ENCODE results near the gene CACNA1C.

CACNA1C gene

GRCh38 chr12:2666846-2667245, 614.1 kb downstream of the CACNA1C start:
- Histone ChIP-seq H3K4me1 (ENCODE audit: control insufficient read depth, insufficient read depth, low read length, unreplicated experiment) (no peaks in the 10 kb centered on the region), H3K79me2 (ENCODE audit: control insufficient read depth, insufficient read depth, low read length, unreplicated experiment) (no peaks in the 10 kb centered on the region), H3K4me3 (ENCODE audit: low read depth, low read length) (no peak overlapping the region), H3K36me3 (ENCODE audit: insufficient read depth, low read length) (no peaks in the 10 kb centered on the region), H2AFZ (ENCODE audit: low read length, unreplicated experiment) (no peak overlapping the region), H3K27ac (ENCODE audit: low read depth, low read length) (no peak overlapping the region), H3K27me3 (ENCODE audit: insufficient read depth, low read length) (no peaks in the 10 kb centered on the region)

GRCh38 chr12:2667716-2668440, 615.1 kb downstream of the CACNA1C start:
- Histone ChIP-seq H3K4me1 (ENCODE audit: control insufficient read depth, insufficient read depth, low read length, unreplicated experiment) (no peaks in the 10 kb centered on the region), H3K4me3 (ENCODE audit: low read depth, low read length) (no peak overlapping the region), H3K36me3 (ENCODE audit: insufficient read depth, low read length) (no peaks in the 10 kb centered on the region), H3K27me3 (ENCODE audit: insufficient read depth, low read length) (no peaks in the 10 kb centered on the region), H3K79me2 (ENCODE audit: control insufficient read depth, insufficient read depth, low read length, unreplicated experiment) (no peaks in the 10 kb centered on the region), H2AFZ (ENCODE audit: low read length, unreplicated experiment) (no peak overlapping the region), H3K27ac (ENCODE audit: low read depth, low read length) (no peak overlapping the region)

GRCh38 chr12:2668816-2669215, 616.0 kb downstream of the CACNA1C start:
- H3K36me3 ChIP-seq (ENCODE audit: insufficient read depth, low read length), result no peaks in the 10 kb centered on the region
- no peak overlapping the region for H3K27ac ChIP-seq (ENCODE audit: low read depth, low read length)
- no peak overlapping the region for H3K4me3 ChIP-seq (ENCODE audit: low read depth, low read length)
- H3K79me2 ChIP-seq (ENCODE audit: control insufficient read depth, insufficient read depth, low read length, unreplicated experiment), result no peaks in the 10 kb centered on the region
- no peaks in the 10 kb centered on the region for H3K4me1 ChIP-seq (ENCODE audit: control insufficient read depth, insufficient read depth, low read length, unreplicated experiment)
- no peak overlapping the region for H2AFZ ChIP-seq (ENCODE audit: low read length, unreplicated experiment)
- no peaks in the 10 kb centered on the region for H3K27me3 ChIP-seq (ENCODE audit: insufficient read depth, low read length)

GRCh38 chr12:2669560-2669959, 616.8 kb downstream of the CACNA1C start:
- Histone ChIP-seq H3K27ac (ENCODE audit: low read depth, low read length) (no peak overlapping the region), H3K4me1 (ENCODE audit: control insufficient read depth, insufficient read depth, low read length, unreplicated experiment) (no peaks in the 10 kb centered on the region), H3K79me2 (ENCODE audit: control insufficient read depth, insufficient read depth, low read length, unreplicated experiment) (no peaks in the 10 kb centered on the region), H3K27me3 (ENCODE audit: insufficient read depth, low read length) (no peaks in the 10 kb centered on the region), H2AFZ (ENCODE audit: low read length, unreplicated experiment) (no peak overlapping the region), H3K36me3 (ENCODE audit: insufficient read depth, low read length) (no peaks in the 10 kb centered on the region), H3K4me3 (ENCODE audit: low read depth, low read length) (no peak overlapping the region)

GRCh38 chr12:2672863-2673262, 620.1 kb downstream of the CACNA1C start:
- Histone ChIP-seq H3K4me3 (ENCODE audit: low read depth, low read length) (no peak overlapping the region), H3K27me3 (ENCODE audit: insufficient read depth, low read length) (no peaks in the 10 kb centered on the region), H3K4me1 (ENCODE audit: control insufficient read depth, insufficient read depth, low read length, unreplicated experiment) (no peaks in the 10 kb centered on the region), H3K36me3 (ENCODE audit: insufficient read depth, low read length) (no peaks in the 10 kb centered on the region), H3K27ac (ENCODE audit: low read depth, low read length) (no peak overlapping the region), H2AFZ (ENCODE audit: low read length, unreplicated experiment) (no peak overlapping the region), H3K79me2 (ENCODE audit: control insufficient read depth, insufficient read depth, low read length, unreplicated experiment) (no peaks in the 10 kb centered on the region)

- no peak overlapping the region for H3K27ac ChIP-seq (ENCODE audit: low read depth, low read length)
- H3K27me3 ChIP-seq (ENCODE audit: insufficient read depth, low read length), result no peaks in the 10 kb centered on the region
- no peak overlapping the region for H3K4me3 ChIP-seq (ENCODE audit: low read depth, low read length)
- no peaks in the 10 kb centered on the region for H3K79me2 ChIP-seq (ENCODE audit: control insufficient read depth, insufficient read depth, low read length, unreplicated experiment)
- H3K36me3 ChIP-seq (ENCODE audit: insufficient read depth, low read length), result no peaks in the 10 kb centered on the region
- H2AFZ ChIP-seq (ENCODE audit: low read length, unreplicated experiment), result no peak overlapping the region
- no peaks in the 10 kb centered on the region for H3K4me1 ChIP-seq (ENCODE audit: control insufficient read depth, insufficient read depth, low read length, unreplicated experiment)
These were observed 621.4 kb downstream of the CACNA1C start for GRCh38 chr12:2673966-2674810.

GRCh38 chr12:2675776-2676175, 623.0 kb downstream of the CACNA1C start:
- Histone ChIP-seq H3K4me3 (ENCODE audit: low read depth, low read length) (no peak overlapping the region), H3K4me1 (ENCODE audit: control insufficient read depth, insufficient read depth, low read length, unreplicated experiment) (no peaks in the 10 kb centered on the region), H2AFZ (ENCODE audit: low read length, unreplicated experiment) (no peak overlapping the region)

GRCh38 chr12:2677142-2677880, 624.5 kb downstream of the CACNA1C start:
- Histone ChIP-seq H3K27me3 (ENCODE audit: insufficient read depth, low read length) (no peaks in the 10 kb centered on the region), H3K79me2 (ENCODE audit: control insufficient read depth, insufficient read depth, low read length, unreplicated experiment) (no peaks in the 10 kb centered on the region), H3K36me3 (ENCODE audit: insufficient read depth, low read length) (no peaks in the 10 kb centered on the region), H3K4me3 (ENCODE audit: low read depth, low read length) (no peak overlapping the region), H3K4me1 (ENCODE audit: control insufficient read depth, insufficient read depth, low read length, unreplicated experiment) (no peaks in the 10 kb centered on the region), H3K27ac (ENCODE audit: low read depth, low read length) (no peak overlapping the region), H2AFZ (ENCODE audit: low read length, unreplicated experiment) (no peak overlapping the region)

More at GRCh38 chr12:2675776-2676175, 623.0 kb downstream of the CACNA1C start:
- no peaks in the 10 kb centered on the region for H3K36me3 ChIP-seq (ENCODE audit: insufficient read depth, low read length)
- H3K79me2 ChIP-seq (ENCODE audit: control insufficient read depth, insufficient read depth, low read length, unreplicated experiment), result no peaks in the 10 kb centered on the region
- H3K27me3 ChIP-seq (ENCODE audit: insufficient read depth, low read length), result no peaks in the 10 kb centered on the region
- no peak overlapping the region for H3K27ac ChIP-seq (ENCODE audit: low read depth, low read length)

GRCh38 chr12:2678426-2678825, 625.6 kb downstream of the CACNA1C start:
- Histone ChIP-seq H3K27ac (ENCODE audit: low read depth, low read length) (no peak overlapping the region), H3K36me3 (ENCODE audit: insufficient read depth, low read length) (no peaks in the 10 kb centered on the region), H3K79me2 (ENCODE audit: control insufficient read depth, insufficient read depth, low read length, unreplicated experiment) (no peaks in the 10 kb centered on the region), H3K4me3 (ENCODE audit: low read depth, low read length) (no peak overlapping the region), H3K4me1 (ENCODE audit: control insufficient read depth, insufficient read depth, low read length, unreplicated experiment) (no peaks in the 10 kb centered on the region), H3K27me3 (ENCODE audit: insufficient read depth, low read length) (no peaks in the 10 kb centered on the region), H2AFZ (ENCODE audit: low read length, unreplicated experiment) (no peak overlapping the region)

- Histone ChIP-seq H3K36me3 (ENCODE audit: insufficient read depth, low read length) (no peaks in the 10 kb centered on the region), H3K27me3 (ENCODE audit: insufficient read depth, low read length) (no peaks in the 10 kb centered on the region), H3K27ac (ENCODE audit: low read depth, low read length) (no peak overlapping the region), H3K79me2 (ENCODE audit: control insufficient read depth, insufficient read depth, low read length, unreplicated experiment) (no peaks in the 10 kb centered on the region), H3K4me1 (ENCODE audit: control insufficient read depth, insufficient read depth, low read length, unreplicated experiment) (no peaks in the 10 kb centered on the region), H2AFZ (ENCODE audit: low read length, unreplicated experiment) (no peak overlapping the region), H3K4me3 (ENCODE audit: low read depth, low read length) (no peak overlapping the region)
These were observed 626.5 kb downstream of the CACNA1C start for GRCh38 chr12:2679068-2679815.
